ENCODE data around the gene REX1BD. TPM values are rescaled to one million over a fixed set of nuclear protein-coding genes. Genes with fewer than 3 reads are reported as not detected.

REX1BD gene
- total and polyA plus RNA-seq, 2 of the 8 experiments (the other 6 are each of a cell fraction or from before 2014, with no cell fraction given): 56.8 to 62.7 TPM

- Histone ChIP-seq H3K56ac (replicated peaks; ENCODE audit: insufficient read length, low read depth, low read length) (no peak overlapping the region), H2BK15ac (ENCODE audit: low read length) (no peak overlapping the region), H4K5ac (ENCODE audit: insufficient read length, low read depth, low read length) (no peak overlapping the region), H2AFZ (ENCODE audit: low read length) (no peak overlapping the region), H3K36me3 (ENCODE audit: control insufficient read depth in 2 of 4, insufficient read depth in 4 of 4, low read length in 3 of 4) (peaks cover 16 to 44% (median 32%) of the 10 kb centered on the region in 4 experiments), H3K4ac (replicated peaks; ENCODE audit: insufficient read length, low read depth, low read length) (no peak overlapping the region), H3K4me3 (ENCODE audit: extremely low read depth in 1 of 4, insufficient read depth in 2 of 4, low read depth in 3 of 4, low read length in 4 of 4) (no peak overlapping the region), H3K79me2 (ENCODE audit: control insufficient read depth in 1 of 2, insufficient read depth in 2 of 2, low read length in 2 of 2) (peaks cover 12 to 20% of the 10 kb centered on the region in 2 experiments), H3K27me3 (replicated peaks in 1 of 4; ENCODE audit: control insufficient read depth in 3 of 4, extremely low read depth in 1 of 4, insufficient read depth in 3 of 4, low read length in 3 of 4) (no peaks in the 10 kb centered on the region), H3K18ac (ENCODE audit: extremely low read depth, low read length) (no peak overlapping the region), H4K91ac (replicated peaks; ENCODE audit: insufficient read length, low read length) (no peak overlapping the region), H3K14ac (ENCODE audit: insufficient read length) (no peak overlapping the region), H3K4me1 (replicated peaks in 1 of 4; ENCODE audit: control insufficient read depth in 3 of 4, insufficient read depth in 4 of 4, low read length in 3 of 4) (peaks cover 0 to 9% (median 6%) of the 10 kb centered on the region in 4 experiments; a peak in 6 of 7 replicates), H3K79me1 (ENCODE audit: low read depth, low read length) (peaks cover 13% of the 10 kb centered on the region), H3K9ac (replicated peaks in 1 of 4; ENCODE audit: extremely low read depth in 1 of 4, low read depth in 3 of 4, low read length in 3 of 4) (no peak overlapping the region), H3K4me2 (ENCODE audit: insufficient read depth in 1 of 2, low read depth in 2 of 2, low read length in 2 of 2) (no peak overlapping the region), H2BK5ac (ENCODE audit: low read depth, low read length) (no peak overlapping the region), H3K23ac (ENCODE audit: insufficient read length) (no peak overlapping the region), H4K20me1 (replicated peaks in 1 of 2; ENCODE audit: control insufficient read depth in 1 of 2, insufficient read depth in 2 of 2, low read length in 2 of 2) (peaks cover 9 to 27% of the 10 kb centered on the region in 2 experiments), H2BK12ac (ENCODE audit: low read depth, low read length) (no peak overlapping the region), H2AK5ac (ENCODE audit: low read depth, low read length) (no peak overlapping the region), H3K27ac (ENCODE audit: low read depth, low read length) (no peak overlapping the region), H3K23me2 (ENCODE audit: low read depth, low read length) (peaks cover 10% of the 10 kb centered on the region), H2BK20ac (ENCODE audit: low read length) (no peak overlapping the region), H4K8ac (ENCODE audit: extremely low read depth, insufficient read depth, low read length) (0 out of 2 replicates have a peak overlapping the region, but pooled peaks have one; percentile 12), H3K9me3 (ENCODE audit: insufficient read depth in 2 of 2, low read depth in 1 of 2, low read length in 1 of 2) (no peaks in the 10 kb centered on the region), H2BK120ac (replicated peaks; ENCODE audit: low read depth, low read length) (no peak overlapping the region)
- DNase-seq (ENCODE audit: low read depth in 1 of 2, low spot score in 2 of 2) (no peak), FAIRE-seq (no peak)
- 92% methylated on average over 18 of the region's 18 CpGs; no CpG with 5 or more reads in 1 of the 2 experiments for WGBS, 2 experiments (ENCODE audit: extremely low coverage in 1 of 2, insufficient coverage in 1 of 2, insufficient read length in 1 of 2, insufficient replicate concordance in 2 of 2, low coverage in 1 of 2, low lambda C conversion rate in 2 of 2, missing lambda C conversion rate in 1 of 2)
- CTCF ChIA-PET (ENCODE audit: partially characterized antibody): interaction anchor here (0.6 to 4.7 kb wide), 3 partner anchors 14 to 405 kb away, joined by 4 to 28 read pairs (median 7); partner anchors contain the start of genes ELL and REX1BD
- POLR2A ChIA-PET (ENCODE audit: partially characterized antibody): interaction anchor here (0.8 to 6.1 kb wide), 4 partner anchors 15 to 44 kb away, joined by 3 to 112 read pairs (median 14); partner anchors contain the start of genes KXD1 and REX1BD
- peak; percentile 23; the same call in 1 of the 2 replicates for TF ChIP-seq SP1 (IDR thresholded peaks at IDR 0.05; ENCODE audit: low read depth, low read length)
- TF ChIP-seq TBP (IDR thresholded peaks at IDR 0.05; ENCODE audit: low read depth, low read length): no peak
- TF ChIP-seq HDAC2 (IDR thresholded peaks at IDR 0.05; ENCODE audit: borderline replicate concordance in 1 of 2, low read depth in 2 of 2, low read length in 2 of 2): no peak
- no peak for TF ChIP-seq KDM1A (IDR thresholded peaks at IDR 0.05; ENCODE audit: borderline replicate concordance, low read length)
- no peak for TF ChIP-seq SIX5 (IDR thresholded peaks at IDR 0.05; ENCODE audit: low read depth, low read length)
These were observed 13.8 kb upstream of the REX1BD start for GRCh38 chr19:18574691-18575291.
